GM19438 (cell line): ENCODE results near the gene POR.
A peak's percentile ranks its signal among the peaks of the same experiment; 100 is the strongest.

Experiments used
- ATAC-seq: cut with Tn5 transposase; IDR thresholded peaks from one replicate; pipeline ENCODE4 v1.9.1; 2021; ENCODE audit warnings: low read depth; ENCODE audit not compliant: unreplicated experiment

Gene POR

GRCh38 chr7:75914169-75914654 is 743 bp upstream of the POR start:
- no peak for ATAC-seq

- no peak for ATAC-seq
Measured at GRCh38 chr7:75915416-75916156, 631 bp downstream of the POR start.

GRCh38 chr7:75916259-75916658 is 1.3 kb downstream of the POR start:
- no peak for ATAC-seq

- ATAC-seq, result no peak
Measured at GRCh38 chr7:75916685-75917634, 2.0 kb downstream of the POR start.

GRCh38 chr7:75920431-75921161 is 5.6 kb downstream of the POR start:
- no peak for ATAC-seq

GRCh38 chr7:75921479-75921878 is 6.5 kb downstream of the POR start:
- ATAC-seq, result no peak

GRCh38 chr7:75922966-75923603 is 8.1 kb downstream of the POR start:
- ATAC-seq, result no peak

- no peak for ATAC-seq
Measured at GRCh38 chr7:75924256-75924655, 9.3 kb downstream of the POR start.

GRCh38 chr7:75924889-75925288 is 9.9 kb downstream of the POR start:
- ATAC-seq, result no peak

- ATAC-seq, result no peak
Measured at GRCh38 chr7:75925717-75926435, 10.9 kb downstream of the POR start.

GRCh38 chr7:75928568-75928914 is 13.6 kb downstream of the POR start:
- peak; percentile 64 for ATAC-seq

GRCh38 chr7:75931680-75932079 is 16.7 kb downstream of the POR start:
- no peak for ATAC-seq

GRCh38 chr7:75937958-75938786 is 23.2 kb downstream of the POR start:
- ATAC-seq, result no peak

- no peak for ATAC-seq
Measured at GRCh38 chr7:75938921-75939320, 24.0 kb downstream of the POR start.

- no peak for ATAC-seq
Measured at GRCh38 chr7:75943864-75944263, 28.9 kb downstream of the POR start.

- no peak for ATAC-seq
Measured at GRCh38 chr7:75944507-75944906, 29.6 kb downstream of the POR start.

GRCh38 chr7:75945297-75946168 is 30.6 kb downstream of the POR start:
- no peak for ATAC-seq

- no peak for ATAC-seq
Measured at GRCh38 chr7:75946207-75946855, 31.4 kb downstream of the POR start.
